H1 (cell line): ENCODE data around the gene PTH1R. TPM values are rescaled to one million over a fixed set of nuclear protein-coding genes. Genes with fewer than 3 reads are reported as not detected.

ENCODE experiments used
- CTCF ChIA-PET: fragments of 300-600 bp; sonication (Branson Sonifier 250); formaldehyde crosslinking; loops from one replicate; lab custom pipeline; 2021; ENCODE audit not compliant: partially characterized antibody; lab: Charles Lee
- POLR2A ChIA-PET: fragments of 300-600 bp; sonication (Branson Sonifier 250); formaldehyde crosslinking; loops from one replicate; lab custom pipeline; 2021; ENCODE audit warnings: inconsistent platforms; ENCODE audit not compliant: partially characterized antibody; lab: Charles Lee
- DNase-seq, 2 experiments: peaks; one replicate each; pipeline versions ENCODE4 v3.0.0 to v3.0.0-alpha.2; 2010 to 2022; ENCODE audit warnings: low spot score in 2 of 2, low read depth in 1 of 2, mixed read lengths in 1 of 2
- FAIRE-seq: peaks from 2 replicates; lab custom pipeline; 2011; peaks lifted over from hg19 to GRCh38; lab: Jason Lieb, UNC
- H2AFZ ChIP-seq: 2 replicates; pipeline ENCODE4 v1.8.1; 2012; ENCODE audit warnings: low read length, inconsistent platforms
- H2AK5ac ChIP-seq: 2 replicates; pipeline ENCODE4 v1.6.1; 2013; ENCODE audit warnings: low read depth, low read length
- H2BK120ac ChIP-seq: replicated peaks from 2 replicates; pipeline ENCODE3; 2013; ENCODE audit warnings: low read depth, low read length, inconsistent platforms
- H2BK12ac ChIP-seq: 2 replicates; pipeline ENCODE4 v1.6.1; 2013; ENCODE audit warnings: low read depth, low read length
- H2BK15ac ChIP-seq: 2 replicates; pipeline ENCODE4 v1.6.1; 2013; ENCODE audit warnings: low read length
- H2BK20ac ChIP-seq: 2 replicates; pipeline ENCODE4 v1.6.1; 2013; ENCODE audit warnings: low read length
- H2BK5ac ChIP-seq: 2 replicates; pipeline ENCODE4 v1.6.1; 2013; ENCODE audit warnings: low read depth, low read length
- H3K14ac ChIP-seq: 2 replicates; pipeline ENCODE4 v1.6.1; 2013; ENCODE audit warnings: inconsistent platforms; ENCODE audit not compliant: insufficient read length
- H3K18ac ChIP-seq: 2 replicates; pipeline ENCODE4 v1.6.1; 2013; ENCODE audit warnings: low read length; ENCODE audit errors: extremely low read depth
- H3K23ac ChIP-seq: 2 replicates; pipeline ENCODE4 v1.6.1; 2013; ENCODE audit warnings: inconsistent platforms; ENCODE audit not compliant: insufficient read length
- H3K23me2 ChIP-seq: 2 replicates; pipeline ENCODE4 v1.6.1; 2013; ENCODE audit warnings: low read depth, low read length
- H3K27ac ChIP-seq: 2 replicates; pipeline ENCODE4 v1.6.1; 2011; ENCODE audit warnings: low read depth, low read length, inconsistent platforms
- H3K27me3 ChIP-seq, 4 experiments: replicated peaks in 1 of 4; 1 replicate in 1 of 4; 2 replicates in 3 of 4; pipeline versions ENCODE4 v1.6.1 to v1.8.1; 2011 to 2013; ENCODE audit warnings: low read length in 3 of 4, mild to moderate bottlenecking in 3 of 4, inconsistent platforms in 2 of 4, mixed read lengths in 2 of 4, moderate library complexity in 1 of 4; ENCODE audit not compliant: control insufficient read depth in 3 of 4, insufficient read depth in 3 of 4; ENCODE audit errors: extremely low read depth in 1 of 4
- H3K36me3 ChIP-seq, 4 experiments: 2 replicates each; pipeline versions ENCODE4 v1.6.1 to v1.8.1; 2011 to 2013; ENCODE audit warnings: mild to moderate bottlenecking in 4 of 4, low read length in 3 of 4, moderate library complexity in 2 of 4, control low read depth in 1 of 4, inconsistent platforms in 1 of 4; ENCODE audit not compliant: insufficient read depth in 4 of 4, control insufficient read depth in 2 of 4
- H3K4ac ChIP-seq: replicated peaks from 2 replicates; pipeline ENCODE3; 2013; ENCODE audit warnings: low read length, low read depth, mixed read lengths, inconsistent platforms; ENCODE audit not compliant: insufficient read length
- H3K4me1 ChIP-seq, 4 experiments: replicated peaks in 1 of 4; 1 replicate in 1 of 4; 2 replicates in 3 of 4; pipeline versions ENCODE4 v1.6.1 to v1.8.1; 2011 to 2013; ENCODE audit warnings: low read length in 3 of 4, inconsistent platforms in 2 of 4, mixed read lengths in 1 of 4; ENCODE audit not compliant: insufficient read depth in 4 of 4, control insufficient read depth in 3 of 4
- H3K4me2 ChIP-seq, 2 experiments: 2 replicates each; pipeline versions ENCODE4 v1.6.1 to v1.8.1; 2011 to 2013; ENCODE audit warnings: low read depth in 2 of 2, low read length in 2 of 2, control low read depth in 1 of 2, inconsistent platforms in 1 of 2, mild to moderate bottlenecking in 1 of 2; ENCODE audit not compliant: insufficient read depth in 1 of 2
- H3K4me3 ChIP-seq, 4 experiments: fragments of 200-600, 300-600 bp in 1 of 4; sonication (generic), shearing (Covaris generic), sonication (Bioruptor Twin) in 1 of 4; 2 replicates each; pipeline versions ENCODE4 v1.5.1 to v1.8.1; 2011 to 2016; ENCODE audit warnings: low read length in 4 of 4, low read depth in 3 of 4, control low read depth in 2 of 4, inconsistent platforms in 2 of 4, mild to moderate bottlenecking in 2 of 4, mixed read lengths in 1 of 4, moderate library complexity in 1 of 4; ENCODE audit not compliant: insufficient read depth in 2 of 4; ENCODE audit errors: extremely low read depth in 1 of 4
- H3K56ac ChIP-seq: replicated peaks from 2 replicates; pipeline ENCODE3; 2013; ENCODE audit warnings: low read depth, mild to moderate bottlenecking, mixed read lengths, low read length, inconsistent platforms; ENCODE audit not compliant: insufficient read length
- H3K79me1 ChIP-seq: 2 replicates; pipeline ENCODE4 v1.6.1; 2013; ENCODE audit warnings: low read depth, low read length, control low read depth
- H3K79me2 ChIP-seq, 2 experiments: 2 replicates each; pipeline versions ENCODE4 v1.6.1 to v1.8.1; 2012 to 2013; ENCODE audit warnings: low read length in 2 of 2, mild to moderate bottlenecking in 2 of 2, inconsistent platforms in 1 of 2; ENCODE audit not compliant: insufficient read depth in 2 of 2, control insufficient read depth in 1 of 2
- H3K9ac ChIP-seq, 4 experiments: replicated peaks in 1 of 4; 1 replicate in 1 of 4; 2 replicates in 3 of 4; pipeline versions ENCODE4 v1.6.1 to v1.8.1; 2011 to 2013; ENCODE audit warnings: low read depth in 3 of 4, low read length in 3 of 4, control low read depth in 2 of 4, mild to moderate bottlenecking in 2 of 4, moderate library complexity in 2 of 4, inconsistent platforms in 1 of 4; ENCODE audit errors: extremely low read depth in 1 of 4
- H3K9me3 ChIP-seq, 2 experiments: 2 replicates each; pipeline versions ENCODE4 v1.6.1 to v1.8.1; 2012 to 2013; ENCODE audit warnings: mild to moderate bottlenecking in 2 of 2, moderate library complexity in 2 of 2, control low read depth in 1 of 2, inconsistent platforms in 1 of 2, low read depth in 1 of 2, low read length in 1 of 2, mixed read lengths in 1 of 2; ENCODE audit not compliant: insufficient read depth in 2 of 2
- H4K20me1 ChIP-seq, 2 experiments: replicated peaks in 1 of 2; 2 replicates each; pipeline versions ENCODE3 to v1.8.1; 2011 to 2013; ENCODE audit warnings: inconsistent platforms in 2 of 2, low read length in 2 of 2, mild to moderate bottlenecking in 1 of 2; ENCODE audit not compliant: insufficient read depth in 2 of 2, control insufficient read depth in 1 of 2
- H4K5ac ChIP-seq: 2 replicates; pipeline ENCODE4 v1.6.1; 2013; ENCODE audit warnings: low read length, low read depth, mixed read lengths, inconsistent platforms; ENCODE audit not compliant: insufficient read length
- H4K8ac ChIP-seq: 2 replicates; pipeline ENCODE4 v1.8.0; 2013; ENCODE audit warnings: mild to moderate bottlenecking, moderate library complexity, low read length, inconsistent platforms; ENCODE audit not compliant: insufficient read depth; ENCODE audit errors: extremely low read depth
- H4K91ac ChIP-seq: replicated peaks from 2 replicates; pipeline ENCODE3; 2013; ENCODE audit warnings: low read length, mixed read lengths, inconsistent platforms; ENCODE audit not compliant: insufficient read length
- ASH2L ChIP-seq: fragments of 200-600, 300-600 bp; sonication (generic); IDR thresholded peaks from one replicate; pipeline ENCODE4 v1.7.1; 2017; ENCODE audit warnings: low read length
- EZH2 ChIP-seq: fragments of 200-600 bp; sonication (generic); IDR thresholded peaks from 2 replicates; pipeline ENCODE4 v1.7.1; 2012; ENCODE audit warnings: low read depth, mild to moderate bottlenecking, moderate library complexity, low read length, inconsistent platforms; ENCODE audit not compliant: severe bottlenecking
- GTF2F1 ChIP-seq: IDR thresholded peaks from 2 replicates; pipeline ENCODE4 v1.6.1; 2012; ENCODE audit warnings: low read depth, low read length, improper control_type of control experiment, borderline replicate concordance
- SUZ12 ChIP-seq: fragments of 200-600 bp; sonication (generic); IDR thresholded peaks from 2 replicates; pipeline ENCODE4 v1.6.1; 2012; ENCODE audit warnings: mild to moderate bottlenecking, inconsistent platforms, low read length, moderate library complexity, mixed read lengths
- TBP ChIP-seq: IDR thresholded peaks from 2 replicates; pipeline ENCODE4 v1.6.1; 2011; ENCODE audit warnings: low read depth, low read length, improper control_type of control experiment
- WGBS, 2 experiments: shearing (Covaris generic) in 1 of 2; methylation state at CpG; one replicate each; pipeline versions ENCODE4 v1.1.6 to v1.1.7; 2013 to 2015; ENCODE audit warnings: low lambda C conversion rate in 2 of 2, mixed read lengths in 2 of 2, inconsistent platforms in 1 of 2, low coverage in 1 of 2, missing lambda C conversion rate in 1 of 2; ENCODE audit not compliant: insufficient replicate concordance in 2 of 2, insufficient coverage in 1 of 2, insufficient read length in 1 of 2; ENCODE audit errors: extremely low coverage in 1 of 2, missing lambda C conversion rate in 1 of 2; 5-methylcytosine and 5-hydroxymethylcytosine counted together
- polyA plus RNA-seq, 7 experiments: library from polyadenylated mRNA; depleted of rRNA in 3 of 7; stranded (reverse) in 5 of 7; unstranded in 2 of 7; fragments of >200 nt in 5 of 7; fragments of 200-250 nt in 2 of 7; gene quantifications; 1 replicate in 5 of 7; 2 replicates in 1 of 7; 4 replicates in 1 of 7; pipeline versions ENCODE4 v1.2.1 to v1.2.3, GENCODE V29; 2011 to 2013; ENCODE audit warnings: missing spikeins in 2 of 7, mixed read lengths in 2 of 7
- total RNA-seq: library from RNA; stranded (reverse); fragmentation: NEBNext Ultra II Directional; extraction: Animal tissue kit (Norgen Biotek cat#: 25700); gene quantifications from 2 replicates; pipeline ENCODE4 v1.2.1, GENCODE V29; 2021

Gene PTH1R
- total and polyA plus RNA-seq, 2 of the 8 experiments (the other 6 are each of a cell fraction or from before 2014, with no cell fraction given) = 0.57 to 1.5 TPM

DNA sequence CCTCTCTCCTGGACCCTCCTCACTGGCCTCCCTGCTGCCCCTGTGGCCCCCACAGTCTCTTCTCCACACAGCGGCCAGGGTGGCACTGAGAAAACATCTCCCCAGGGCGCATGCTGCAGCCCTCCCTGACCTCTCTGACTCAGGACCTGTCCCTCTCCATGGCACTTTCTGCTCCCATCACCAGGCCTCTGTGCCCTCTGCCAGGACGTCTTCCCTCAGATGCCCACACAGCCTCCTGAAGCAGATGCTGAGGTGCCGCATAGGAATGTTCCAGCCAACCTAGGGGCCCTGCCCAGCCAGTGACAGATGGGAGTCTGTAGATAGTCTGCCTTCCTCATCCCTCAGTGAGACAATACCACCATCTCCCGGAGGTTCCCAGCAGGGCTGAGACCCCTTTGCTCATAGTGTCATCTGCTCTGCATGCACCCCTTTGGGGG, 22.9 kb upstream of the PTH1R start:
- no peak overlapping the region for H2BK5ac ChIP-seq
- FAIRE-seq (no peak), DNase-seq (no peak)
- H2AFZ ChIP-seq = no peak overlapping the region
- no peak overlapping the region for H2BK120ac ChIP-seq
- no peak overlapping the region for H3K18ac ChIP-seq
- 0 out of 2 replicates have a peak, but pooled peaks cover 2% of the 10 kb centered on the region for H3K79me1 ChIP-seq
- ChIA-PET POLR2A (no interaction called here), CTCF (interaction anchor here (1.3 to 1.6 kb wide), 2 partner anchors 9 to 12 kb away, joined by 3 to 7 read pairs; partner anchors contain the start of gene MYL3)
- H3K9ac ChIP-seq = no peak overlapping the region
- H3K27ac ChIP-seq = no peak overlapping the region
- H2BK15ac ChIP-seq = no peak overlapping the region
- no peak overlapping the region for H2BK12ac ChIP-seq
- no peak overlapping the region for H3K4me3 ChIP-seq
- H2AK5ac ChIP-seq = no peak overlapping the region
- no peaks in the 10 kb centered on the region for H3K79me2 ChIP-seq
- no peaks in the 10 kb centered on the region for H3K36me3 ChIP-seq
- peaks cover 0 to 3% (median under 1%) of the 10 kb centered on the region in 4 experiments; a peak in 1 of 7 replicates for H3K27me3 ChIP-seq
- no peak overlapping the region for H3K56ac ChIP-seq
- no peak overlapping the region for H2BK20ac ChIP-seq
- H4K5ac ChIP-seq = no peak overlapping the region
- H4K8ac ChIP-seq = no peak overlapping the region
- H4K91ac ChIP-seq = no peak overlapping the region
- H3K23me2 ChIP-seq = 0 out of 2 replicates have a peak, but pooled peaks cover 1% of the 10 kb centered on the region
- no peak overlapping the region for H3K23ac ChIP-seq
- H3K9me3 ChIP-seq = no peaks in the 10 kb centered on the region
- H3K4me2 ChIP-seq = no peak overlapping the region
- H3K14ac ChIP-seq = no peak overlapping the region
- WGBS, 2 experiments = 89% methylated on average over 3 of the region's 5 CpGs; no CpG with 5 or more reads in 1 of the 2 experiments
- H3K4ac ChIP-seq = no peak overlapping the region
- H3K4me1 ChIP-seq = no peaks in the 10 kb centered on the region; a peak in 1 of 7 replicates
- no peaks in the 10 kb centered on the region for H4K20me1 ChIP-seq
- no peak for TF ChIP-seq TBP
- no peak for TF ChIP-seq GTF2F1
- no peak for TF ChIP-seq ASH2L
- TF ChIP-seq SUZ12 = no peak
- TF ChIP-seq EZH2 = no peak
